Measurements from ENCODE around the gene LRRC42. TPM values are rescaled to one million over a fixed set of nuclear protein-coding genes. Genes with fewer than 3 reads are reported as not detected.

LRRC42 gene
- total RNA-seq, 3 donors from 2014 or later: 11.2 to 20.0 (median 17.7) TPM

GRCh38 chr1:53981220-53981619, 35.1 kb downstream of the LRRC42 start:
- no peaks in the 10 kb centered on the region for H3K4me1 ChIP-seq
- intact Hi-C loops (cut with DNase I; ENCODE audit: low total_unique reads): no loop called here
- no peaks in the 10 kb centered on the region for H3K36me3 ChIP-seq
- H3K27me3 ChIP-seq: no peaks in the 10 kb centered on the region
- no peak for DNase-seq (ENCODE audit: low spot score in 2 of 2)
- H3K9me3 ChIP-seq: no peaks in the 10 kb centered on the region
- H3K27ac ChIP-seq: no peak overlapping the region
- TF ChIP-seq POLR2AphosphoS5 (IDR thresholded peaks at IDR 0.05) (no peak), POLR2A (IDR thresholded peaks at IDR 0.05) (no peak), CTCF (IDR thresholded peaks at IDR 0.05) (no peak)
- H3K4me3 ChIP-seq: no peak overlapping the region

DNA sequence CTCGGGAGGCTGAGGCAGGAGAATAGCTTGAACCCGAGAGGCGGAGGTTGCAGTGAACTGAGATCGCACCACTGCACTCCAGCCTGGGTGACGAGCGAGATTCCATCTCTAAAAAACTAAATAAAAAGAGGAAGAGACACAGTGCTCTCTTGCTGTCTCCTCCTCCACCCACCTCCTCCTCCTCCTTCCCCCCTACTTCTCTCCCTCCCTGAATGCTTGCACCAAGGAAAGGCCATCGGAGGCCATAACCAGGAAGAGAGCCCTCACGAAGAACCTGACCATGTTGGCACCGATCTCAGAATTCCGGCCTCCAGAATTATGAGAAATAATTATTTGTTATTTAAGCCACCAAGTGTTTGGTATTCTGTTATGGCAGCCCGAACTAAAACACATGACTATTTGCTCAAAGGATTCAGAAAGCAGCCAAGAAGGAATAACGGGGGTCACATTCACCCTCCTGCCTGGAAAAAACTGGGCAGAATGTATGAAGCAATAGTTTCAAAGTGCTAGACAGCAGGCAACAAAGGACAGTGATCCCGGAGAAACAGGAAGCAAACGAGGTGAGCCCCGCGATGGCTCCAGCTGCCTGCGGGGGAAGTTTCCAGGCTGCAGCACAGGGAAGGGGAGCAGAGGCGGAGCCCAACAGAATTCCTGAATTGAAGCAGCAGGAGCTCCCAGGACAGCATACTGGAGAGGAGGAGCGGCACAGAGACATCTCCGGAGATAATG, 36.0 kb downstream of the LRRC42 start:
- intact Hi-C loops (cut with DNase I; ENCODE audit: low total_unique reads): no loop called here
- no peaks in the 10 kb centered on the region for H3K9me3 ChIP-seq

GRCh38 chr1:53982763-53983104, 36.6 kb downstream of the LRRC42 start:
- Histone ChIP-seq H3K27me3 (no peaks in the 10 kb centered on the region), H3K36me3 (no peaks in the 10 kb centered on the region), H3K27ac (peak overlapping the region; percentile 48 to 71), H3K4me1 (no peaks in the 10 kb centered on the region), H3K9me3 (no peaks in the 10 kb centered on the region), H3K4me3 (peak overlapping the region; percentile 36 to 61 (median 48))
- no peak for DNase-seq (ENCODE audit: low spot score in 2 of 2)
- intact Hi-C loops (cut with DNase I; ENCODE audit: low total_unique reads): no loop called here
- TF ChIP-seq POLR2AphosphoS5 (IDR thresholded peaks at IDR 0.05) (no peak), POLR2A (IDR thresholded peaks at IDR 0.05) (no peak), CTCF (IDR thresholded peaks at IDR 0.05) (no peak)

More for the DNA sequence above, 36.0 kb downstream of the LRRC42 start:
- no peak for TF ChIP-seq POLR2A (IDR thresholded peaks at IDR 0.05)
- no peak for TF ChIP-seq CTCF (IDR thresholded peaks at IDR 0.05)
- TF ChIP-seq POLR2AphosphoS5 (IDR thresholded peaks at IDR 0.05): peak in 1 of 3 donors; percentile 15
- peak overlapping the region; percentile 36 to 61 (median 48) for H3K4me3 ChIP-seq
- no peaks in the 10 kb centered on the region for H3K36me3 ChIP-seq
- peak overlapping the region; percentile 48 to 71 for H3K27ac ChIP-seq
- H3K27me3 ChIP-seq: no peaks in the 10 kb centered on the region
- DNase-seq (ENCODE audit: low spot score in 2 of 2): peak in 1 of 2 donors; percentile 22
- no peaks in the 10 kb centered on the region for H3K4me1 ChIP-seq

- no peak for DNase-seq (ENCODE audit: low spot score in 2 of 2)
- no peak for TF ChIP-seq POLR2A (IDR thresholded peaks at IDR 0.05)
- TF ChIP-seq POLR2AphosphoS5 (IDR thresholded peaks at IDR 0.05): no peak
- no peak for TF ChIP-seq CTCF (IDR thresholded peaks at IDR 0.05)
These were observed 38.6 kb downstream of the LRRC42 start for GRCh38 chr1:53984726-53985125.

DNA sequence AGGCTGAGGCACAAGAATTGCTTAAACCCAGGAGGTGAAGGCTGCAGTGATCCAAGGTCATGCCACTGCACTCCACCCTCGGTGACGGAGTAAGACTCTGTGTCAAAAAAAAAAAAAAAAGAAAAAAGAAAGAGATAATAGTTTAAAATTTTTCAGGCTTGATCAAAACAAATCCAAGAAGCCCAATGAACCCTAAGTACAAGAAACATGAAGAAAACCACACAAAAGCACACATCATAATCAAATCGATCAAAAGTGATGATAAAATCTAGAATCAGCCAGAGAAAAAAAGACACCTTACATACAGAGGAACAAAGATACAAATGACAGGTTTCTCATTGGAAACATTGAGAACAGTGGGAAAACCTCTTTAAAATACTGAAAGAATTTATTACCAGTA, 40.3 kb downstream of the LRRC42 start:
- no peak for DNase-seq (ENCODE audit: low spot score in 2 of 2)
- Histone ChIP-seq H3K9me3 (no peaks in the 10 kb centered on the region), H3K27me3 (no peaks in the 10 kb centered on the region), H3K4me1 (no peaks in the 10 kb centered on the region), H3K36me3 (no peaks in the 10 kb centered on the region), H3K27ac (no peak overlapping the region), H3K4me3 (no peak overlapping the region)
- intact Hi-C loops (cut with DNase I; ENCODE audit: low total_unique reads): loop anchor here (5.0 kb wide), 1 partner anchor 184 kb away; no protein-coding TSS in a partner anchor
- TF ChIP-seq POLR2AphosphoS5 (IDR thresholded peaks at IDR 0.05) (no peak), POLR2A (IDR thresholded peaks at IDR 0.05) (no peak), CTCF (IDR thresholded peaks at IDR 0.05) (no peak)

More at GRCh38 chr1:53984726-53985125, 38.6 kb downstream of the LRRC42 start:
- Histone ChIP-seq H3K27ac (no peak overlapping the region), H3K27me3 (no peaks in the 10 kb centered on the region), H3K9me3 (no peaks in the 10 kb centered on the region), H3K4me3 (no peak overlapping the region), H3K36me3 (no peaks in the 10 kb centered on the region), H3K4me1 (no peaks in the 10 kb centered on the region)
- intact Hi-C loops (cut with DNase I; ENCODE audit: low total_unique reads): loop anchor here (5.0 kb wide), 1 partner anchor 182 kb away; no protein-coding TSS in a partner anchor

Measured in breast epithelium (tissue), 4 donors.